SK-N-SH treated with all-trans-retinoic acid at 6 μM for 48 hours (cell line): ENCODE results near the gene LTBP1.

ENCODE experiments used
- ATAC-seq: fragments of 200-7000 bp; cut with Tn5 transposase; 3 replicates; pipeline ENCODE4 v1.9.1; 2020; ENCODE audit warnings: mild to moderate bottlenecking, moderate library complexity
- BACH2 ChIP-seq: fragments of 250-450 bp; sonication (Bioruptor Pico); IDR thresholded peaks from 2 replicates; pipeline ENCODE4 v1.9.0; 2021; ENCODE audit warnings: mild to moderate bottlenecking, borderline replicate concordance
- CSDC2 ChIP-seq: fragments of 250-450 bp; sonication (Bioruptor Pico); IDR thresholded peaks from 2 replicates; pipeline ENCODE4 v1.5.0; 2020; ENCODE audit warnings: mild to moderate bottlenecking, moderate library complexity
- CSRNP3 ChIP-seq: fragments of 250-450 bp; sonication (Bioruptor Pico); IDR thresholded peaks from 2 replicates; pipeline ENCODE4 v1.5.1; 2021; ENCODE audit warnings: mild to moderate bottlenecking, moderate library complexity
- ESRRG ChIP-seq: fragments of 250-450 bp; sonication (Bioruptor Pico); IDR thresholded peaks from 2 replicates; pipeline ENCODE4 v1.6.1; 2021; ENCODE audit warnings: mild to moderate bottlenecking
- GLIS3 ChIP-seq: fragments of 250-450 bp; sonication (Bioruptor Pico); IDR thresholded peaks from 2 replicates; pipeline ENCODE4 v1.5.0; 2020; ENCODE audit warnings: mild to moderate bottlenecking, moderate library complexity
- ISL1 ChIP-seq: fragments of 250-450 bp; sonication (Bioruptor Pico); IDR thresholded peaks from 2 replicates; pipeline ENCODE4 v2.1.2; 2022; ENCODE audit warnings: mild to moderate bottlenecking, moderate library complexity
- OSR1 ChIP-seq: fragments of 250-450 bp; sonication (Bioruptor Pico); IDR thresholded peaks from 2 replicates; pipeline ENCODE4 v1.8.0; 2022; ENCODE audit warnings: moderate library complexity, mild to moderate bottlenecking, inconsistent platforms
- PATZ1 ChIP-seq: fragments of 250-450 bp; sonication (Bioruptor Pico); IDR thresholded peaks from 2 replicates; pipeline ENCODE4 v1.8.0; 2020; ENCODE audit warnings: mild to moderate bottlenecking, moderate library complexity, borderline replicate concordance
- PPARA ChIP-seq: fragments of 250-450 bp; sonication (Bioruptor Pico); IDR thresholded peaks from 2 replicates; pipeline ENCODE4 v1.5.0; 2020; ENCODE audit warnings: mild to moderate bottlenecking, borderline replicate concordance
- SNAI2 ChIP-seq: fragments of 250-450 bp; sonication (Bioruptor Pico); IDR thresholded peaks from 2 replicates; pipeline ENCODE4 v1.5.0; 2020; ENCODE audit warnings: mild to moderate bottlenecking, moderate library complexity
- TCF4 ChIP-seq: fragments of 250-450 bp; sonication (Bioruptor Pico); IDR thresholded peaks from 2 replicates; pipeline ENCODE4 v1.8.0; 2021; ENCODE audit warnings: mild to moderate bottlenecking, moderate library complexity, borderline replicate concordance
- TOX ChIP-seq: fragments of 250-450 bp; sonication (Bioruptor Pico); IDR thresholded peaks from 2 replicates; pipeline ENCODE4 v1.8.0; 2021; ENCODE audit warnings: mild to moderate bottlenecking, moderate library complexity, borderline replicate concordance
- TSHZ2 ChIP-seq: fragments of 250-450 bp; sonication (Bioruptor Pico); IDR thresholded peaks from 2 replicates; pipeline ENCODE4 v1.5.0; 2020; ENCODE audit warnings: mild to moderate bottlenecking, moderate library complexity
- ZC3H10 ChIP-seq: fragments of 250-450 bp; sonication (Bioruptor Pico); IDR thresholded peaks from 2 replicates; pipeline ENCODE4 v1.5.1; 2021; ENCODE audit warnings: mild to moderate bottlenecking, moderate library complexity
- ZFP3 ChIP-seq: fragments of 250-450 bp; sonication (Bioruptor Pico); IDR thresholded peaks from 2 replicates; pipeline ENCODE4 v1.5.0; 2020; ENCODE audit warnings: mild to moderate bottlenecking, moderate library complexity
- ZNF565 ChIP-seq: fragments of 450-650 bp; formaldehyde crosslinking; conservative IDR thresholded peaks from 2 replicates; pipeline ENCODE4 v1.5.0; 2020; ENCODE audit warnings: low read depth, mild to moderate bottlenecking, moderate library complexity
- ZNF70 ChIP-seq: fragments of 450-650 bp; formaldehyde crosslinking; IDR thresholded peaks from 2 replicates; pipeline ENCODE4 v1.5.0; 2020; ENCODE audit warnings: mild to moderate bottlenecking, moderate library complexity
- ZNF8 ChIP-seq: fragments of 450-650 bp; formaldehyde crosslinking; IDR thresholded peaks from 2 replicates; pipeline ENCODE4 v1.5.0; 2020; ENCODE audit warnings: mild to moderate bottlenecking, moderate library complexity
- TF ChIP-seq, protein P1 (sequence below): fragments of 250-450 bp; sonication (Bioruptor Pico); IDR thresholded peaks from 2 replicates; pipeline ENCODE4 v1.8.0; 2021; ENCODE audit warnings: low read depth, mild to moderate bottlenecking, moderate library complexity, borderline replicate concordance
- TF ChIP-seq, protein P2 (sequence below): fragments of 250-450 bp; sonication (Bioruptor Pico); IDR thresholded peaks from 2 replicates; pipeline ENCODE4 v1.5.1; 2020; ENCODE audit warnings: low read depth, mild to moderate bottlenecking, moderate library complexity

The LTBP1 gene

GRCh38 chr2:33135645-33136044, 188.9 kb downstream of the LTBP1 start (continued):
- no peak for TF ChIP-seq TOX (CRISPR knock-in tag)

- TF ChIP-seq OSR1 (CRISPR knock-in tag) (no peak), ISL1 (peak; percentile 19; the same call in 1 of the 2 replicates)
- ATAC-seq, result no peak
Observed at GRCh38 chr2:33136056-33136455, 189.3 kb downstream of the LTBP1 start.

GRCh38 chr2:33136566-33136965, 189.8 kb downstream of the LTBP1 start:
- TF ChIP-seq ESRRG (CRISPR knock-in tag) (no peak), TSHZ2 (CRISPR knock-in tag) (no peak), ZC3H10 (CRISPR knock-in tag) (no peak), TCF4 (no peak), ZNF565 (CRISPR knock-in tag) (no peak), OSR1 (CRISPR knock-in tag) (no peak), BACH2 (CRISPR knock-in tag) (no peak), PPARA (no peak), SNAI2 (CRISPR knock-in tag) (no peak), PATZ1 (CRISPR knock-in tag) (no peak), ZNF70 (CRISPR knock-in tag) (no peak), GLIS3 (no peak), ZNF8 (no peak), ISL1 (no peak)
- TF ChIP-seq, protein P1, sequence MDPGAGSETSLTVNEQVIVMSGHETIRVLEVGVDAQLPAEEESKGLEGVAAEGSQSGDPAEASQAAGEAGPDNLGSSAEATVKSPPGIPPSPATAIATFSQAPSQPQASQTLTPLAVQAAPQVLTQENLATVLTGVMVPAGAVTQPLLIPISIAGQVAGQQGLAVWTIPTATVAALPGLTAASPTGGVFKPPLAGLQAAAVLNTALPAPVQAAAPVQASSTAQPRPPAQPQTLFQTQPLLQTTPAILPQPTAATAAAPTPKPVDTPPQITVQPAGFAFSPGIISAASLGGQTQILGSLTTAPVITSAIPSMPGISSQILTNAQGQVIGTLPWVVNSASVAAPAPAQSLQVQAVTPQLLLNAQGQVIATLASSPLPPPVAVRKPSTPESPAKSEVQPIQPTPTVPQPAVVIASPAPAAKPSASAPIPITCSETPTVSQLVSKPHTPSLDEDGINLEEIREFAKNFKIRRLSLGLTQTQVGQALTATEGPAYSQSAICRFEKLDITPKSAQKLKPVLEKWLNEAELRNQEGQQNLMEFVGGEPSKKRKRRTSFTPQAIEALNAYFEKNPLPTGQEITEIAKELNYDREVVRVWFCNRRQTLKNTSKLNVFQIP, result no peak
- no peak for ATAC-seq

DNA sequence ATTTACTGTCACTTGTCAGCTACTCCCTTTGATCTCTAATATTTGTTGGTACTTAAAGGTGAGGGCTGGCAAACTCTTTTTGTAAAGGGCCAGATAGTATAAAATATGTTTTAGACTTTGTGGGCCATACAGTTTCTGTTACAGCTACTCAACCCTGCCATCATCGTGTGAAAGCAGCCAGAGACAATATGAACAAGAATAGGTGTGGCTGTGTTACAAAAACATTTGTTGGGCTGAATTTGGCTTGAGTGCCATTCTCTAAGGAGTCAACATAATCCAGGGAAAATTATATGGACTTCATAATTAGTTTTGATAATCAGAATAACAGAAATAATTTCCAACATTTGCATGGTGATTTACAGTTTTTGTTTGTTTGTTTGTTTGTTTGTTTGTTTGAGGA, 190.6 kb downstream of the LTBP1 start:
- ATAC-seq, result no peak
- TF ChIP-seq BACH2 (CRISPR knock-in tag) (no peak), ZFP3 (CRISPR knock-in tag) (no peak), PPARA (no peak)

DNA sequence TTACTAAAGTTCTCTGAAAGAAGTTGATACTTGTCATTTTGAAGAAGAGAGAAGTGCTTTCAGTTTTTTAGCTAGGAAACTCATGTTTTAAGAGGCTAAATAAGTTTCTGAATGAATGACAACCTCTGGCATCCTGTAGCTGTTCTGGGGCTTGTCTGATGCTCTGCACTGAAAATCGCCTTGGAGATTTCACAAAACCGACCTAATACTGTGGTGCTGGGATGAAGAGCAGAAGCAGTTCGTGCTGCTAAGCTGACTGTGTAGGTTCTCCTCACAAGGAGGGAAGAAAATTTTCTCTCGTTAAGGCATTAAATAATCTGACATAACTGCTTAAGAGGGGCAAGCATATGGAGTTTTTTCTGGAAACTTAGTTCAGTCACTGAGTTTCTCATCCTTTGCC, 193.2 kb downstream of the LTBP1 start:
- no peak for ATAC-seq
- TF ChIP-seq ISL1, result no peak
- no peak for TF ChIP-seq GLIS3
- TF ChIP-seq ZC3H10 (CRISPR knock-in tag), result no peak
- TF ChIP-seq CSRNP3, result no peak
- TF ChIP-seq SNAI2 (CRISPR knock-in tag), result no peak
- no peak for TF ChIP-seq CSDC2 (CRISPR knock-in tag)
- no peak for TF ChIP-seq OSR1 (CRISPR knock-in tag)
- TF ChIP-seq, protein P2, sequence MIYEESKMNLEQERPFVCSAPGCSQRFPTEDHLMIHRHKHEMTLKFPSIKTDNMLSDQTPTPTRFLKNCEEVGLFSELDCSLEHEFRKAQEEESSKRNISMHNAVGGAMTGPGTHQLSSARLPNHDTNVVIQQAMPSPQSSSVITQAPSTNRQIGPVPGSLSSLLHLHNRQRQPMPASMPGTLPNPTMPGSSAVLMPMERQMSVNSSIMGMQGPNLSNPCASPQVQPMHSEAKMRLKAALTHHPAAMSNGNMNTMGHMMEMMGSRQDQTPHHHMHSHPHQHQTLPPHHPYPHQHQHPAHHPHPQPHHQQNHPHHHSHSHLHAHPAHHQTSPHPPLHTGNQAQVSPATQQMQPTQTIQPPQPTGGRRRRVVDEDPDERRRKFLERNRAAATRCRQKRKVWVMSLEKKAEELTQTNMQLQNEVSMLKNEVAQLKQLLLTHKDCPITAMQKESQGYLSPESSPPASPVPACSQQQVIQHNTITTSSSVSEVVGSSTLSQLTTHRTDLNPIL, result no peak
- no peak for TF ChIP-seq ZNF70 (CRISPR knock-in tag)
